Measurements from ENCODE around the gene MT1E.

Gene MT1E

DNA sequence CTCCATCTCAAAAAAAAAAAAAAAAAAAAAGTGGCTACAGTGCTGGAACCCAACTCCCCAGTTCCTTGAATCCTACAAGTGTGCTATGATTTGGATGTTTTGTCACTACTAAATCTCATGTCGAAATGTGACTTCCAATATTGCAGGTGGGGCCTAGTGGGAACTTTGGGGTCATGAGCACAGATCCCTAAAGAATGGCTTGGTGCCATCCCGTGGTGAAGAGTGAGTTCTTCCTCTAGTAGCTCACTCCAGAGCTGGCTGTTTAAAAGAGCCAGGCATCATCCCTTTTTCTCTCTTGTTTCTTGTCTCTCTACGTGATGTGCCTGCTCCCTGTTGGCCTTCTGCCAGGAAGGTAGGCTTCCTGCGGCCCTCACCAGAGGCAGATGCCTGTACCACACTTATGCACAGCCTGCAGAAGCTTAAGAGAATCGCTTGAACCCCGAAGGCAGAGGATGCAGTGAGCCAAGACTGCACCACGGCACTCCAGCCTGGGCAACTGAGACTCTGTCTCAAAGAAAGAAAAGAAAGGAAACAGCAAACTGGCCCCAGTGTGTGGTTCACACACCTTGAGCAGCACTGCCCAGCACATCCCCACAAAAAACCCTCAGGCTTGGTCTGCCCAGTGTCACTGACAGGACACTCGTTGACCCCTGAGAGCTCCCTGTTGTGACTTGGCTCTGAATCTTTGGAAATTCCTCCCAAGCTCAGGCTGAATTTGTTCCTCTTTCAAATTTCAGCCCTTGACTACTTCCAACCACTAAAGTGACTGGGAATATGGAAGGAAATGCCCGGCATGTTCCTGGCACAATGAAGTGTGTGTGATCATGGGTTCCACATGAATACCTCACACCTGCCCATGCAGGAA is 3.1 kb downstream of the MT1E start:
- DNase-seq: no peak

DNA sequence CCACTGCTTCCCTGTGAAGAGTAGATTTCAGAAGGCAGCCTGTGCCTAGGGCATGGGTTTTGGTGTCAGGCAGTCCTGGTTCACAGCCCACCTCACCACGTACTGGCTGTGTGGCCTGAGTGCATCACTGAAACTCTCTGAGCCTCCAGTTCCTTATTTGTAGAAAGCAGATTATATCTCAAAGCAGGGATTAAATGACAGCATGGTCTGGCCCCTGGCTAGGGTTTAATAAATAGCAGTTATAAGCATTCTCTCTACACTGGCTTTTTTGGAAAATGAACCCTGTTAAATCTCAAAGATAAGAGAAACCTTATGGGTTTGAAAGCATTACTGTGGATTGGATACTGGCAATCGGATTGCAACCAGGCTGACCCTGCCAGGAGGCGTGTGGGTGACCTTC is 4.0 kb downstream of the MT1E start:
- DNase-seq: no peak

DNA sequence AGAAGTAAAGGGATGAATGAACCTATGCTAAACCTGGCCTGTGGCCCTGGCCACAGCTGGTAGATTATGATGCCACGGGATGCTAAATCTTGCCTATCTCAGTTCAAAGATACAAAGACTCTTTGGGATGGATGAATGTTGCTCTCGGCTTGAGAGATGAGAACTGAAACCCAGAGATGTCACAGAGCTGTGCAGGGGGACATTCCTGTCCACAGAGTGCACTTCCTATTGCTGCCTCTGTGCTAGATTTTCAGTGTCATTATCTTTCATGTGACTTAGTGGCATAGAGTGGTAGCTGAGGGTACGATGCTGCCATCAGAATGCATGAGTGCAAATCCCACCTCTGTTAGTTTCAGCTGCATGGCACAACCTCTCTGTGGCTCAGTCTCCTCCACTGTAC is 4.6 kb downstream of the MT1E start:
- DNase-seq: no peak

DNA sequence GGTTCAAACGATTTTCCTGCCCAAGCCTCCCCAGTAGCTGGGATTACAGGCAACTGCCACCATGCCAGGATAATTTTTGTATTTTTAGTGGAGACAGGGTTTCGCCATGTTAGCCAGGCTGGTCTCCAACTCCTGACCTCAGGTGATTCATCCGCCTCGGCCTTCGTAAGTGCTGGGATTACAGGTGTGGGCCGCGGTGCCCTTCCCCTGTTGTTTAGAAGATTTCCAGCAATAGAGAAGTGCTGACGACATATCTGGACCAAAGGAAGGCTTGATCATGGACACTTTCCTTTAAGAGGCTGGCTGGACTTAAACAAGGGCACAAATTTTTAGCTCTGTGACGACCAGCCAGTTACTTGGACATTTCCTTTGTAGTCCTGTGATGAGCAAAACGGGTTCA is 5.6 kb downstream of the MT1E start:
- no peak for DNase-seq

DNA sequence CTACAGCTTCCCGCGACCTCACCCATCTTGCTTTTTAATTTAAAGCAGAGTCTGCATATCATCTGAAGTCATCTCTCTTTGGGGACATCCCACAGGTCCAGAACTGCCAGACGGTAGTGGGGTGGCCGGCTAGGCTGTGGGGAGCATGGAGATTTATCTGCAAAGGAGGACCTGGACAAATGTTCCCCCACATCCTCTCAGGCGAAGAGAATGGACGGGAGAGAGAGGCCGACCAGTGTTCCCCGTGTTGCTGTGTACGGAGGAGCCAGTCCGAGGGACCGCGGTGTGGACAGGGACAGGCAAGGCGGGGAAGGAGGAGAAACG is 6.2 kb downstream of the MT1E start:
- no peak for DNase-seq

DNA sequence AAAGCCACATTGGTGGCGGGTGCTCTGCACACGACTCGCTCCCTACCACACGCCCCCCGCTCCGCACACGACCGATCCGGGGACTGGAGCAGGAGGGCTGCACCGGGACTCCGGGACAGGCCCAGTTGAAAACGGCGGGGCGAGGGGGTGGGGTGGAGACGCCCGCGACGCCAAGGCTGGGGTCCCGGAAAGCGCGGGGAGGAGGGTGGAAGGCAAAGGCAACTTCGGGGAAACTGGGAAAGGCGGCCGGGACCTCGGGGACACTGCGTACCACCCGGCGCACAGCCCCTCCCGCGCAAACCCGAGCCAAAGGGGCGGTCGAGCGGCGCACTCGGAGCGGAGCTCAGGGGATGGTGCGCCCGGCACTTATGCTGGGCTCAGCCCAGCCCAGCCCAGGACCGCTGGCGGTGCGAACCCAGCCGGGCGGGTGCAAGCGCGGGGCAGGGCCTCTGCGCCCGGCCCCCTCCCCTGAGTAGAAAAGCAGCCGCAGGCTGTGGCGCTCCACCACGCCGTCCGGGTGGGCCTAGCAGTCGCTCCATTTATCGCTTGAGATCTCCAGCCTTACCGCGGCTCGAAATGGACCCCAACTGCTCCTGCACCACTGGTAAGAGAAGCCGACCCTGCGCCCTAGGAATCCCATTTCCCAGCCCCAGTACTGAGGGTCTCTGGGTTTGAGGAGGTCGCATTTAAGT is 6.7 kb downstream of the MT1E start, which contains the start of gene MT1M:
MT1M (plus strand) TSS at position 504 of the 692 bp plus-strand sequence; CDS start at position 577, 73 bp downstream.
- no peak for DNase-seq

DNA sequence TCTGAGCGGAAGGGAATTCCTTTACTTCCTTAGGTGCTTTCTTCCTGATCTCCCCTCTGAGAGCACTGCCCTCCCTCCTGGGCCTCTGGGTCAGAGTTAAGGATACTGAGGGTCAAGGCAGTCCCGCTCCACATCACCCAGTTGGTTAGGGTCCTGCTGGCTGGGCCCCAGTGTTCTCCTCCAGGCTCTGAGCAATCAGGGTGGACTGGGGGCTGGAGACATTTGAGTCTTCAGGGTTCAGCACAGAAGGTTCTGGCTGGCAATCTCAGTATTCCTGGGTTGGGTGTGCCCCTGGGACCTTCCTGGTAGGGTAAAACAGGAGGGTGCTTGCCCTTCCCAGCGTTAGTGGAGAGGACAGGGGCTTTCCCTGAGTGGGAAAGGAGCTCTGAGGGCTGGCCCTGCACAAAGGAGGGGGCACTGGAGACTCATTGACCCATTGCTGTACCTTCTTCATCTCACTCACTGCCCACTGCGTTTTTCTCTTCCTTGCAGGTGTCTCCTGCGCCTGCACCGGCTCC is 7.3 kb downstream of the MT1E start:
- no peak for DNase-seq

DNA sequence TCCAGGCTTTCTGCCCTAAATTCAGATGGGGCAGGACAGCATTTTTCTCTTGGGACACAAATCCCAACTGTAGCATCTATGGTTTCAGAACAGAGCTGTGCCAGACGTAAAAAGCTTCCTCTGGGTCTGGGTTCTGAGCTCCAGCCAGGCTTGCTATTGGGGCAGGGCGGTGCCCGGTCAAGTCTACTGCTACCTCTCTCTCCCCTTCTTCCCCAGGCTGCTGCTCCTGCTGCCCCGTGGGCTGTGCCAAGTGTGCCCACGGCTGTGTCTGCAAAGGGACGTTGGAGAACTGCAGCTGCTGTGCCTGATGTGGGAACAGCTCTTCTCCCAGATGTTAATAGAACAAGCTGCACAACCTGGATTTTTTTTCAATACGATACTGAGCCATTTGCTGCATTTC is 8.0 kb downstream of the MT1E start:
- no peak for DNase-seq

DNA sequence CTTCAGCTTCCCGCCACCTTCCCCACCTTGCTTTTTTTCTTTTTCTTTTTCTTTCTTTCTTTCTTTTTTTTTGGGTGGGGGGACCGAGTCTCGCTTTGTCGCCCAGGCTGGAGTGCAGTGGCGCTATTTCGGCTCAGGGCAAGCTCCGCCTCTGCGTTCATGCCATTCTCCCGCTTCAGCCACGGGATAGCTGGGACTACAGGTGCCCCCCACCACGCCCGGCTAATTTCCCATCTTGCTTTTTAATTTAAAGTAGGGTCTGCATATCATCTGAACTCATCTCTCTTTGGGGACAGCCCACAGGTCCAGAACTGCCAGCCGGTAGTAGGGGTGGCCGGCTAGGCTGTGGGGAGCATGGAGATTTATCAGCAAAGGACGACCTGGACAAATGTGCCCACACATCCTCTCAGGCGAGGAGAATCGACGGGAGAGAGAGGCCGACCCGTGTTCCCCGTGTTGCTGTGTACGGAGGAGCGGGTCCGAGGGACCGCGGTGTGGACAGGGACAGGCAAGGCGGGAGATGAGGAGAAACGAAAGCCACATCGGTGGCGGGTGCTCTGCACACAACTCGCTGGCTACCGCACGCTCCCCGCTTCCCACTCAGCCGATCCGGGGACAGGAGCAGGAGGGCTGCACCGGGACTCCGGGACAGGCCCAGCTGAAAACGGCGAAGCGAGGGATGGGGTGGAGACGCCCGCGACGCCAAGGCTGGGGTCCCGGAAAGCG is 9.3 kb downstream of the MT1E start:
- no peak for DNase-seq

DNA sequence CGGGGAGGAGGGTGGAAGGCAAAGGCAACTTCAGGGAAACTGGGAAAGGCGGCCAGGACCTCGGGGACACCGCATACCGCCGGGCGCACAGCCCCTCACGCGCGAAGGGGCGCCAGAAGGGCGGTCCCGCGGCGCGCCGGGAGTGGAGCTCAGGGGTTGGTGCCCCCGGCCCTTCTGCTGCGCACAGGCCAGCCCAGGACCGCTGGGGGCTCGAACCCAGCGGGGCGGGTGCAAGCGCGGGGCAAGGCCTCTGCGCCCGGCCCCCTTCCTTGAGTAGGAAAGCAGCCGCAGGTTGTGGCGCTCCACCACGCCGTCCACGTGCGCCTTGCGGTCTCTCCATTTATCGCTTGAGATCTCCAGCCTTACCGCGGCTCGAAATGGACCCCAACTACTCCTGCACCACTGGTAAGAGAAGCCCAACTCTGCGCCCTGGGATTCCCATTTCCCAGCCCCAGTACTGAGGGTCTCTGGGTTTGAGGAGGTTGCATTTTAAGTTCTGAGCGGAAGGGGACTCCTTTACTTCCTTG is 9.9 kb downstream of the MT1E start:
- no peak for DNase-seq

DNA sequence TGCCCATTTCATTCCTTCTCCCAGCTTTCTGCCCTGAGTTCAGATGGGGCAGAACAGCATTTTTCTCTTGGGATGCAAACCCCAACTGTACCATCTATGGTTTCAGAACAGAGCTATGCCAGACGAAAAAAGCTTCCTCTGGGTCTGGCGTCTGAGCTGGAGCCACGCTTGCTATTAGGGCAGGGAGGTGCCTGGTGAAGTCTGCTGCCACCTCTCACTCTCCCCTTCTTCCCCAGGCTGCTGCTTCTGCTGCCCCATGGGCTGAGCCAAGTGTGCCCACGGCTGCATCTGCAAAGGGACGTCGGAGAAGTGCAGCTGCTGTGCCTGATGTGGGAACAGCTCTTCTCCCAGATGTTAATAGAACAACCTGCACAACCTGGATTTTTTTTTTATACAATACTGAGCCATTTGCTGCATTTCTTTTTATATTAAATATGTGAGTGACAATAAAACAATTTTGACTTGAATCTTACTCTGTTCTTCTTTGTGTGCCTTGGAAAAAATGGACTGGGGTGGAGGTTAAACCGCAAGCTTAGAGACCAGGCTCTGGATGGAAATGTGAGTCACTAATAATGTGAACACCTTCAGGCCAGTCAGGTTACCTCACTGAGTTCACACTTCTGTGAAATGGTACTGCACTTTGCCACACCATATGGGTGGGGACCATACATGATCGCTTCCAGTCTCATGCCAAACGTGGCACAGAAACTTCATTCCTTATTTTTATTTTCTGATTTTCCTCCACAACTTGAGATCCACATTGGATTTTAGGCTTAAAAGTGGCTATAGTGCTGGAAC is 11.2 kb downstream of the MT1E start:
- no peak for DNase-seq

DNA sequence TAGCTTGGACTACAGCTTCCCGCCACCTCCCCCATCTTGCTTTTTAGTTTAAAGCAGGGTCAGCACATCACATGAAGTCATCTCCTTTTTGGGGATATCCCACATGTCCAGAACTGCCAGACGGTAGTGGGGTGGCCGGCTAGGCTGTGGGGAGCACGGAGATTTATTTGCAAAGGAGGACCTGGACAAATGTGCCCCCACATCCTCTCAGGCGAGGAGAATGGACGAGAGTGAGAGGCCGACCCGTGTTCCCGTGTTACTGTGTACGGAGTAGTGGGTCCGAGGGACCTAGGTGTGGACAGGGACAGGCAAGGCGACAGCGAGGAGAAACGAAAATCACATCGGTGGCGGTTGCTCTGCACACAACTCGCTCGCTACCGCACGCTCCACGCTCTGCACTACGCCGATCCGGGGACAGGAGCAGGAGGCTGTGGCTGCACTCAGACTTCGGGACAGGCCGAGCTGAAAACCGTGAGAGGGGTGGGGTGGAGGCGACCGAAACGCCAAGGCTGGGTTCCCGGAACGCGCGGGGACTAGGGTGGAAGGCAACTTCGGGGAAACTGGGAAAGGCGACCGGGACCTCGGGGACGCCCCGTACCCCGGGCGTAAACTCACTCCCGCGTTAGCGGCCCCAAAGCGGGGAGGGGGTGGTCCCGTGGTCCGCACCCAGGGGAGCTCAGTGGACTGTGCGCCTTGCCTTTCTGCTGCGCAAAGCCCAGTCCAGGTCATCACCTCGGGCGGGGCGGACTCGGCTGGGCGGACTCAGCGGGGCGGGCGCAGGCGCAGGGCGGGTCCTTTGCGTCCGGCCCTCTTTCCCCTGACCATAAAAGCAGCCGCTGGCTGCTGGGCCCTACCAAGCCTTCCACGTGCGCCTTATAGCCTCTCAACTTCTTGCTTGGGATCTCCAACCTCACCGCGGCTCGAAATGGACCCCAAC is 12.5 kb downstream of the MT1E start, which contains the start of gene MT1A:
MT1A (plus strand) TSS at position 853 of the 937 bp plus-strand sequence; CDS start at position 926, 73 bp downstream.
- DNase-seq: no peak

DNA sequence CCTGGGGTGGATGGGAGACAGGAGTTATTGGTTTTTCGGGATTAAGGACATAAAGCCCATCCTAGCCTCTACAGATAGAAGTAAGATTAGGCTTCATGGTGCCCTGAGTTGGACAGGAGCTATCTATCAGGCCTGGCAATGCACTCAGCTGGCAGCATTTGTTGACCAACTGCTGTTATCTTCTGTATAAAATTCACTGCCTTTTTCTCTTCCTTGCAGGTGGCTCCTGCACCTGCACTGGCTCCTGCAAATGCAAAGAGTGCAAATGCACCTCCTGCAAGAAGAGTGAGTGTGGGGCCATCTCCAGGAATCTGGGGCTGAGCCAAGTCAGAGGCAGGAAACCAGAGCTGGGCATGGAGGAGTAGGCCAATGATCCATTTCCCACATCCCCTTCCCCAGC is 13.5 kb downstream of the MT1E start:
- no peak for DNase-seq

DNA sequence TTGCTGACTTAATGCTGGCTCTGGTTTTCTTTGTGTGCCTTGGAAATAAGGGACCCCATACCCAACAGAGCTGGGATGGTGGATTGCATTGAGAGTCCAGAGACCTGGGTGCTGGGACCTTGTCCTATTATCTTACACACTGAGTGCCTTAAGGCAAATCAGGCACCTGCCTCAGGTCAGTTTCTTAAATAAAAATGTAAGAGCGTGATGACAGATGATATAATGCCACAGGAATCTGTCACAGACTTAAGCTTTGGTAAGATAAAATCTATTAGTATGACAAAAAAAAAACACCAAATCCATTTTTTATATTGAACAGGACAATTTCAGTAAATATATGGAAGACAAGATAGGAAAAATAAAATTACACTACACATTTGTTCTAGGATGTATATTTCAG is 14.5 kb downstream of the MT1E start:
- DNase-seq: no peak

DNA sequence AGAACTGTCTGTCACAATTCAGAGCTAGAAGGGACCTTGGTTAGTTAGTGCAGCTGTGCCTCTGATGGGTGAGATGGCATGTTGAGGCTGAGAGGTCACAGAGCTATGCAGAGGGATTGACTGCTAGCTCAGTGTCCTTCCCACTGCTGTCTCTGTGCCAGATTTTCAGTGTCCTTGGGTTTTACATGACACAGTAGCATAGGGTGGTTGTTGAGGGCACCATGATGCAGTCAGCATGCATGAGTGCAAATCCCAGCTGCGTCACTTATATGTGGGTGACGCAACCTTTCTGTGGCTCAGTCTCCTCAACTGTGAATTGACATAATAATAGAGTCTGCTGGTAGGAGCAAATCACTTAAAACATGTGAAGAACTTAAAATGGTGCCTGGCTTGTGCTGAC is 15.6 kb downstream of the MT1E start:
- DNase-seq: no peak

DNA sequence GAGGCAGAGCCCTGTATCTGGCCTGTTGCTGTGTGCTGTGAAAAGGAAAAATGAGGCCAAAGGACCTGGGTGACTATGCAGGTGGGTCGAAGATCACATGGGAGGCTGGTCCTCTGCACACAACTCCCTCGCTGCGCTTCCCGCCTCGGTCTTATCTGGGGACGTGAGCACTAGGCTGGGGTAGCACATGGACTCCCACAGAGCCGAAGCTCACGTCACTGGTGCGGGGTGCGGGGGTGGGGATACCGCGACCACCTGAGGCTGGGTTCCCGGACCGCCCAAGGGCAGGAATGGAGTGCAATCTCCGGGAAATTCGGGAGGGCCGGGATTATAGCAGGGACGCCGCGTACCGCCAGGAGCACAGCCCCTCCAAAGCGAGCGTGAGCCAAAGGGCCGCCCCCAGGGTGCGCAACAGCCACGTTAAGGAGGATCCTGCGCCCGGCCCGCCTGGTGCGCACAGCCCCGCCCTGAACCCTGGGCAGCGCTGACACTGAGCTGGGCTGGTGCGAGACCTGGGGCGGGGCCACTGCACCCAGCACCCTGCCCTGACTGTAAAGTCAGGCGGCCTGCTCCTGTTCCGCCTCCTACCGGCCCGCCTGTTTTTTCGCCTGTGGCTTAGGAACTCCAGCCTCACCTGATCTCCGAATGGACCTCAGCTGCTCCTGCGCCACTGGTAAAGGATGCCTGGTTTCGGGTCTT is 17.6 kb downstream of the MT1E start:
- DNase-seq: peak; percentile 85

DNA sequence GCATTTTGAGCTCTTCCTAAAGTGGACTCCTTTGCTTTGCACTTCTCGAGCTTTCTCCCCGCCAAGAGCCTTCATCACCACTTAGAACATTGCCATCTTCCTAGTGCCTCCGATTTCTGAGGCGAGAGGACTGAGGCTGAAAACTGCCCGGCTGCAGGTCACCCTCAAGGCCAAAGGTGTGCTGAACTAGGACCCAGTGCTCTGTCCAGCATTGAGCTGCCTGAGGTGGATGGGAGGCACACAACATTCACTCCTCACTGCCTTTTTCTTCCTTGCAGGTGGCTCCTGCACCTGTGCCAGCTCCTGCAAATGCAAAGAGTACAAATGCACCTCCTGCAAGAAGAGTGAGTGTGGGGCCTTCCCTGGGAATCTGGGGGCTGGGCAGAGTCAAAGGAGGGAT is 18.3 kb downstream of the MT1E start:
- no peak for DNase-seq

DNA sequence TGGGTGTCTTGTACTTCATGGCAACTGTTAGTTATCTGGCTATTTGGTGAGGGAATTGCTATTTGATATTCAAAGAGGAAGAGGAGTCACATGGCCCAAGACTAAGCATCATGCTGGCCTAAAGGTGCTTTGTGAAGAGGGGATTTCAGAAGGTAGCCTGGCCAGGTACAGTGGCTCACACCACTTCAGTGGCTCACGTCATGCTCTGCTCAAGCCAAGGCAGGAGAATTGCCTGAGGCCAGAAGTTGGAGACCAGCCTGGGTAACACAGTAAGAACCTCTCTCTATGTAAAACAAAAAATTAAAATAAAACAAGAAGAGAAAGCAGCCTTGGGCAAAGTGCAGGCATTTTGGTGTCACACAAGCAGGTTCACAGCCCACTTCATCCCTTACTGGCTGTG is 19.7 kb downstream of the MT1E start:
- no peak for DNase-seq

DNA sequence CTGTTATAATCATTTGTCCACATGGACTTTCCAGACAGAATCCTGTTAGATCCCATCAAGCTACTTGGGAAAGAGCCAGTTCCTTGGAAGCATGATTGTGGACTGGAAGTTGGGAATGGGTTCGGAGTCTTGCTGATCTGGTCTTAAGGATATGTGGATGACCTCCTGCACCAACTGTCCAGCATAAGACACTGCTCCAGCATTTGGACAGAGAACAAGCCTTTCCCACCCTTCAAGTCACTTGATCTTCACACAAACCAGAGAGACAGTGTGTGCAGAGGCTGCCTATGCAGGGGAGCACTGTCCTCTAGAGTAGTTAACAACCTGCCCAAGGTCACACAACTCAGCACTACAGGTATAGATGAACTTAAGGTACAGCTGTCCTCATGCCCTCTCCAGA is 20.3 kb downstream of the MT1E start:
- no peak for DNase-seq

DNA sequence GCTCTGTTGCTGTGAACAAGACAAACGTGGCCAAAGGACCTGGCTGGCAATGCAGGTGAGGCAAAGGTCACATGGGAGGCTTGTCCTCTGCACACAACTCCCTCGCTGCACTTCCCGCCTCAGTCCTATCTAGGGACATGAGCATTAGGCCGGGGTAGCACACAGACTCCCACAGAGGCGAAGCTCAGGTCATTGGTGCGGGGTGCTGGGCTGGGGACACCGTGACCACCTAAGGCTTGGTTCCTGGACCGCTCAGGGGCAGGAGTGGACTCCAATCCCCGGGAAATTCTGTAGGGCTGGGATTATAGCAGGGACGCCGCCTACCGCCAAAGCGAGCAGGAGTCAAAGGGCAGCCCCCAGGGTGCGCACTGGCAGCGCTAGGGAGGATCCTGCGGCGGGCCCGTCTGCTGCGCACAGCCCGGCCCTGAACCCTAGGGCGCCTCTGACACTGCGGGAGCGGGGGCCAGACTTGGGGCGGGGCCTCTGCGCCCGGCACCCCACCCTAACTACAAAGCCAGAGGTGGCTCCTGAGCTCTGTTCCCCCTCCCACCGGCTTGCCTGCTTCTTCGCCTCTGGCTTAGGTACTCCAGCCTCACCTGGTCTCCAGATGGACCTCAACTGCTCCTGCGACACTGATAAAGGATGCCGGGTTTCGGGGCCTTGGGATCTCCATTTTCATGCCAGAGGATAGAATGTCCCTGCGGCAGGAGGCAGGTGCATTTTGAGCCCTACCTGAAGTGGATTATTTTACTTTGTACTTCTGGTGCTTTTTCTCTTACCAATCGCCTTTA is 22.3 kb downstream of the MT1E start:
- DNase-seq: no peak
